Naive B cell (primary cell): ENCODE measurements around the gene PGS1. TPM values are rescaled to one million over a fixed set of nuclear protein-coding genes. Genes with fewer than 3 reads are reported as not detected.
A peak's percentile ranks its signal among the peaks of the same experiment; 100 is the strongest.

Experiments used
- ATAC-seq, 2 donors: fragments of 150-1000 bp; cut with Tn5 transposase; 2 replicates each; pipeline ENCODE4 v1.10.0; 2021; ENCODE audit warnings: low read depth in 2 of 2, mild to moderate bottlenecking in 2 of 2, moderate library complexity in 2 of 2
- DNase-seq: peaks from one replicate; pipeline ENCODE4 v3.0.0; 2022
- H3K27ac Mint-ChIP-seq, 6 donors: one replicate each; pipeline ENCODE4 v1.8.0; 2020 to 2022; ENCODE audit warnings: mild to moderate bottlenecking in 6 of 6, mixed read lengths in 6 of 6, moderate library complexity in 5 of 6, inconsistent platforms in 2 of 6
- H3K27me3 Mint-ChIP-seq, 3 donors: one replicate each; pipeline ENCODE4 v1.8.0; 2021 to 2022; ENCODE audit warnings: mixed read lengths in 3 of 3, mild to moderate bottlenecking in 1 of 3
- H3K36me3 Mint-ChIP-seq, 2 donors: one replicate each; pipeline ENCODE4 v1.8.0; 2020 to 2022; ENCODE audit warnings: mixed read lengths in 2 of 2, inconsistent platforms in 1 of 2, mild to moderate bottlenecking in 1 of 2
- H3K4me1 Mint-ChIP-seq, 3 donors: one replicate each; pipeline ENCODE4 v1.8.0; 2020 to 2022; ENCODE audit warnings: mixed read lengths in 3 of 3, inconsistent platforms in 1 of 3, mild to moderate bottlenecking in 1 of 3, moderate library complexity in 1 of 3
- H3K4me3 Mint-ChIP-seq, 8 donors: one replicate each; pipeline ENCODE4 v1.8.0; 2020 to 2022; ENCODE audit warnings: mild to moderate bottlenecking in 8 of 8, mixed read lengths in 8 of 8, moderate library complexity in 8 of 8, inconsistent platforms in 2 of 8
- H3K9me3 Mint-ChIP-seq, 7 donors: one replicate each; pipeline ENCODE4 v1.8.0; 2020 to 2022; ENCODE audit warnings: mixed read lengths in 7 of 7, mild to moderate bottlenecking in 5 of 7, inconsistent platforms in 2 of 7, moderate library complexity in 1 of 7
- polyA plus RNA-seq, 6 donors: library from polyadenylated mRNA; unstranded; fragments of 300-500 nt; fragmentation: Illumina TruSeq; gene quantifications; one replicate each; pipeline ENCODE4 v1.2.3, GENCODE V29; 2021; ENCODE audit warnings: low read depth in 6 of 6

PGS1 gene
- polyA plus RNA-seq, 6 donors from 2014 or later: 23.9 to 50.1 (median 29.8) TPM

GRCh38 chr17:78361225-78361701 lies 17.2 kb upstream of the PGS1 start:
- no peak for ATAC-seq
- no peaks in the 10 kb centered on the region for H3K36me3 Mint-ChIP-seq

GRCh38 chr17:78362232-78362631 lies 16.2 kb upstream of the PGS1 start:
- DNase-seq (no peak), ATAC-seq (no peak)
- Mint-ChIP-seq H3K4me3 (no peak overlapping the region), H3K4me1 (peaks cover 5 to 25% (median 11%) of the 10 kb centered on the region in 3 donors), H3K27me3 (peaks cover 16 to 49% (median 30%) of the 10 kb centered on the region in 3 donors), H3K27ac (peak overlapping the region in 1 of 6 donors; percentile 93), H3K36me3 (no peaks in the 10 kb centered on the region), H3K9me3 (no peaks in the 10 kb centered on the region)

More at GRCh38 chr17:78361225-78361701, 17.2 kb upstream of the PGS1 start:
- peak overlapping the region in 7 of 8 donors; percentile 26 to 92 (median 69) for H3K4me3 Mint-ChIP-seq
- DNase-seq: no peak
- H3K9me3 Mint-ChIP-seq: no peaks in the 10 kb centered on the region
- H3K4me1 Mint-ChIP-seq: peaks cover 14 to 34% (median 21%) of the 10 kb centered on the region in 3 donors
- peaks cover 16 to 42% (median 26%) of the 10 kb centered on the region in 3 donors for H3K27me3 Mint-ChIP-seq
- H3K27ac Mint-ChIP-seq: peak overlapping the region in 3 of 6 donors; percentile 86 to 94 (median 90)

GRCh38 chr17:78362671-78363070 lies 15.8 kb upstream of the PGS1 start:
- H3K4me3 Mint-ChIP-seq: peak overlapping the region in 1 of 8 donors; percentile 53
- H3K9me3 Mint-ChIP-seq: no peaks in the 10 kb centered on the region
- peaks cover 16 to 49% (median 30%) of the 10 kb centered on the region in 3 donors for H3K27me3 Mint-ChIP-seq
- H3K27ac Mint-ChIP-seq: no peak overlapping the region
- ATAC-seq (no peak), DNase-seq (no peak)
- no peaks in the 10 kb centered on the region for H3K36me3 Mint-ChIP-seq
- H3K4me1 Mint-ChIP-seq: peaks cover 5 to 22% (median 7%) of the 10 kb centered on the region in 3 donors

- Mint-ChIP-seq H3K36me3 (no peaks in the 10 kb centered on the region), H3K4me1 (peaks cover 5 to 12% (median 7%) of the 10 kb centered on the region in 3 donors), H3K4me3 (peak overlapping the region in 1 of 8 donors; percentile 14), H3K27me3 (peaks cover 16 to 55% (median 30%) of the 10 kb centered on the region in 3 donors), H3K27ac (peak overlapping the region in 1 of 6 donors; percentile 28), H3K9me3 (no peaks in the 10 kb centered on the region)
- ATAC-seq (no peak), DNase-seq (no peak)
These were observed 13.8 kb upstream of the PGS1 start for GRCh38 chr17:78364436-78365281.

GRCh38 chr17:78365561-78366108 lies 12.8 kb upstream of the PGS1 start:
- Mint-ChIP-seq H3K4me1 (peaks cover 4 to 12% (median 5%) of the 10 kb centered on the region in 3 donors), H3K27me3 (peaks cover 16 to 55% (median 30%) of the 10 kb centered on the region in 3 donors), H3K36me3 (no peaks in the 10 kb centered on the region), H3K9me3 (no peaks in the 10 kb centered on the region), H3K4me3 (no peak overlapping the region), H3K27ac (no peak overlapping the region)
- no peak for DNase-seq
- ATAC-seq: no peak

- Mint-ChIP-seq H3K27me3 (peaks cover 16 to 50% (median 30%) of the 10 kb centered on the region in 3 donors), H3K9me3 (no peaks in the 10 kb centered on the region), H3K36me3 (no peaks in the 10 kb centered on the region), H3K4me3 (no peak overlapping the region), H3K4me1 (peaks cover 0 to 7% (median 0%) of the 10 kb centered on the region in 3 donors), H3K27ac (peak overlapping the region in 2 of 6 donors; percentile 33 to 90)
- ATAC-seq: no peak
- DNase-seq: no peak
These were observed 12.2 kb upstream of the PGS1 start for GRCh38 chr17:78366109-78366848.

- no peaks in the 10 kb centered on the region for H3K36me3 Mint-ChIP-seq
- ATAC-seq: no peak
- peaks cover 16 to 50% (median 30%) of the 10 kb centered on the region in 3 donors for H3K27me3 Mint-ChIP-seq
- H3K9me3 Mint-ChIP-seq: no peaks in the 10 kb centered on the region
- peaks cover 0 to 7% (median 0%) of the 10 kb centered on the region in 3 donors for H3K4me1 Mint-ChIP-seq
- DNase-seq: no peak
- no peak overlapping the region for H3K4me3 Mint-ChIP-seq
- H3K27ac Mint-ChIP-seq: no peak overlapping the region
These were observed 11.3 kb upstream of the PGS1 start for GRCh38 chr17:78367193-78367592.

- DNase-seq (no peak), ATAC-seq (no peak)
- no peak overlapping the region for H3K4me3 Mint-ChIP-seq
- H3K27me3 Mint-ChIP-seq: peaks cover 8 to 54% (median 42%) of the 10 kb centered on the region in 3 donors
- no peaks in the 10 kb centered on the region for H3K36me3 Mint-ChIP-seq
- H3K27ac Mint-ChIP-seq: no peak overlapping the region
- H3K9me3 Mint-ChIP-seq: no peaks in the 10 kb centered on the region
- peaks cover 0 to 7% (median 0%) of the 10 kb centered on the region in 3 donors for H3K4me1 Mint-ChIP-seq
These were observed 10.1 kb upstream of the PGS1 start for GRCh38 chr17:78368348-78368747.

GRCh38 chr17:78368854-78369495 lies 9.5 kb upstream of the PGS1 start:
- H3K9me3 Mint-ChIP-seq: no peaks in the 10 kb centered on the region
- no peak overlapping the region for H3K27ac Mint-ChIP-seq
- no peaks in the 10 kb centered on the region for H3K36me3 Mint-ChIP-seq

GRCh38 chr17:78369791-78370381 lies 8.6 kb upstream of the PGS1 start:
- no peak overlapping the region for H3K27ac Mint-ChIP-seq
- ATAC-seq (no peak), DNase-seq (no peak)
- H3K4me1 Mint-ChIP-seq: peaks cover 0 to under 1% (median 0%) of the 10 kb centered on the region in 3 donors
- no peak overlapping the region for H3K4me3 Mint-ChIP-seq
- H3K36me3 Mint-ChIP-seq: no peaks in the 10 kb centered on the region
- no peaks in the 10 kb centered on the region for H3K9me3 Mint-ChIP-seq
- H3K27me3 Mint-ChIP-seq: peaks cover under 1 to 43% (median 28%) of the 10 kb centered on the region in 3 donors

More at GRCh38 chr17:78368854-78369495, 9.5 kb upstream of the PGS1 start:
- Mint-ChIP-seq H3K4me1 (peaks cover 0 to 7% (median 0%) of the 10 kb centered on the region in 3 donors), H3K4me3 (no peak overlapping the region), H3K27me3 (peaks cover 8 to 48% (median 37%) of the 10 kb centered on the region in 3 donors)
- no peak for ATAC-seq
- DNase-seq: no peak

- DNase-seq: no peak
- H3K4me1 Mint-ChIP-seq: no peaks in the 10 kb centered on the region
- H3K4me3 Mint-ChIP-seq: no peak overlapping the region
- no peaks in the 10 kb centered on the region for H3K9me3 Mint-ChIP-seq
- H3K36me3 Mint-ChIP-seq: no peaks in the 10 kb centered on the region
- H3K27me3 Mint-ChIP-seq: peaks cover 0 to 31% (median 18%) of the 10 kb centered on the region in 3 donors
- ATAC-seq: no peak
- H3K27ac Mint-ChIP-seq: no peak overlapping the region
These were observed 7.4 kb upstream of the PGS1 start for GRCh38 chr17:78371056-78371455.

- H3K27me3 Mint-ChIP-seq: peaks cover 0 to 22% (median 12%) of the 10 kb centered on the region in 3 donors
- H3K9me3 Mint-ChIP-seq: no peaks in the 10 kb centered on the region
- no peak for DNase-seq
- H3K4me3 Mint-ChIP-seq: peak overlapping the region in 1 of 8 donors; percentile 43
- no peaks in the 10 kb centered on the region for H3K4me1 Mint-ChIP-seq
- no peak for ATAC-seq
- no peak overlapping the region for H3K27ac Mint-ChIP-seq
- no peaks in the 10 kb centered on the region for H3K36me3 Mint-ChIP-seq
These were observed 5.6 kb upstream of the PGS1 start for GRCh38 chr17:78372841-78373240.
